Suprapubic skin (tissue), 4 donors: ENCODE data around the gene STOM.

Experiments
- CTCF ChIP-seq, 2 donors: fragments of 200-600 bp in 1 of 2; fragments of 450-650 bp in 1 of 2; sonication (generic) in 1 of 2; IDR thresholded peaks; one replicate each; pipeline ENCODE4 v1.5.1; 2016 to 2019; ENCODE audit warnings: antibody characterized with exemption in 2 of 2, mild to moderate bottlenecking in 1 of 2, moderate library complexity in 1 of 2
- EP300 ChIP-seq: sonication (generic); formaldehyde crosslinking; IDR thresholded peaks from one replicate; pipeline ENCODE4 v1.6.1; 2017; ENCODE audit warnings: antibody characterized with exemption
- POLR2AphosphoS5 ChIP-seq, 3 donors: sonication (generic); formaldehyde crosslinking; IDR thresholded peaks; one replicate each; pipeline ENCODE4 v1.6.1; 2017; ENCODE audit warnings: antibody characterized with exemption in 3 of 3

GRCh38 chr9:121322737-121323448 lies 47.2 kb downstream of the STOM start:
- TF ChIP-seq POLR2AphosphoS5 (IDR thresholded peaks at IDR 0.05) (no peak), CTCF (IDR thresholded peaks at IDR 0.05) (no peak), EP300 (peak; percentile 66)
